ENCODE results near the gene CALN1.
"Not testable (repeated sequence)": the region's sequence is repeated elsewhere in the genome, so short reads cannot be mapped to it uniquely, and the experiment has no call there.

CALN1 gene

DNA sequence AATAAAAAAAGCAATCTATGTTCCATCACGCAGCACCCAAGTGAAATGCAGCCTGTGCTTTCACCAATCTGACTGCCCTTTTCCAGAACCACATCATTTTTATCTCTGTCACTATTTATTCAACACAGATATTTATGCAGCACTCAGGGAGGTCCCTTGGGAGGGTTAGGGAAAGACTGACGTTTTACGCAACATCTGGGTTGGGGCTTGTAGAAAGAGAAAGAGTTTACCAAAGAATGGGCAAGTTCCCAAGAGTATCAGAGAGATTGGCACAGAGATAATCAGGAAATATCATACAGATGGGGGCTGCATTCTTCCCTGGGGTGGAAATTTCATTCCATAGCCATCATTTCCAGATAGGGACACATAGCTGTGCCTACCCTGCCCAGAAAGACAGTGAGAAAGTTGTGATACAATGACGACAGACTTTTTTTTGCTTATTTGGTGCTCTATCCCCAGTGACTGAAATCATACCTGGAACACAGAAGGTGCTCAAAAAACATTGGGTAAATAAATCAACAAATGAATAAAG, 474.2 kb downstream of the CALN1 start:
- no peak for DNase-seq

GRCh38 chr7:71935674-71936073, 476.5 kb downstream of the CALN1 start:
- DNase-seq = no peak

GRCh38 chr7:71933426-71933825, 478.7 kb downstream of the CALN1 start:
- no peak for DNase-seq

GRCh38 chr7:71925663-71926062, 486.5 kb downstream of the CALN1 start:
- DNase-seq = no peak

DNA sequence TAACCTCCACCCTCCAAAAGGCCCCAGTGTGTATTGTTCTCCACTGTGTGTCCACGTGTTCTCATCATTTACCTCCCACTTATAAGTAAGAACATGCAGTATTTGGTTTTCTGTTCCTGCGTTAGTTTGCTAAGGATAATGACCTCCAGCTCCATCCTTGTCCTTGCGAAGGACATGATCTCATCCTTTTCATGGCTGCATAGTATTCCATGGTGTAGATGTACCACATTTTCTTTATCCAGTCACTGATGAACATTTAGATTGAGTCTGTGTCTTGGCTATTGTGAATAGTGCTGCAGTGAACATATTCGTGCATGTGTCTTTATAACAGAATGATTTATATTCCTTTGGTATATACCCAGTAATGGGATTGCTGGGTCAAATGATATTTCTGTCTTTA, 497.9 kb downstream of the CALN1 start:
- DNase-seq = not testable (repeated sequence)

GRCh38 chr7:71912476-71912875, 499.7 kb downstream of the CALN1 start:
- no peak for DNase-seq

GRCh38 chr7:71911051-71911450, 501.1 kb downstream of the CALN1 start:
- no peak for DNase-seq

DNA sequence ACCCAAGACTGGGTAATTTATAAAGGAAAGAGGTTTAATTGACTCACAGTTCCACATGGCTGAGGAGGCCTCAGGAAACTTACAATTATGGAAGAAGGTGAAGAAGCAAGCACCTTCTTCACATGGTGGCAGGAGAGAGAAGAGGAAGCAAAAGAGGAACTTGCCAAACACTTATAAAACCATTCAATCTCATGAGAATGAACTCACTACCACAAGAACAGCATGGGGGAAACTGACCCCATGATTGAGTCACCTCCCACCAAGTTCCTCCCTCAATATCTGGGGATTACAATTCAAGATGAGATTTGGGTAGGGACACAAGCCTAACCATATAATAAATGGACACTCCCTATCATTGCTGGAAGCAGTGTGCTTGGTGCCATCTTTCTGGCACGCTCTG, 506.3 kb downstream of the CALN1 start:
- DNase-seq = no peak

- no peak for DNase-seq
These were observed 507.7 kb downstream of the CALN1 start for GRCh38 chr7:71904484-71904883.

GRCh38 chr7:71900556-71900955, 511.6 kb downstream of the CALN1 start:
- DNase-seq = no peak

DNA sequence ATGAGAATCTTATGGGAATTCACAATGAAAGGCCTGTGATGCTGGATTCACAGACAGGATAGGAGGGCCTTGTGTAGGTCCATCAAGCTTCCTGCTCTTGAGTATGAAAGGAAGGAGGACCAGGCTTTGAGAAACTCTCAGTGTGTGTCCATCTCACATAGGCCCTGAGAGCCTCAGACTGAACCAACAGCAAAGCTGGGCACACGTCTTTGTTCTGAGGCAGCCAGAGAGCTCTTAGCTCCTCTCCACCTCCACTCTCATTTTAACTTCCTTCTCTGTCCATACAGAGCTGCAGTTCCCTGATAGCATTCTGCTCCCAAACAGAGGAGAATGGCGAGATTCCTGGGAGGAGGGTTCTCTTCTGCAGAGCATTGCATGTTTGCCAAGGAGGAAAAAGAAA, 515.6 kb downstream of the CALN1 start:
- DNase-seq = no peak

DNA sequence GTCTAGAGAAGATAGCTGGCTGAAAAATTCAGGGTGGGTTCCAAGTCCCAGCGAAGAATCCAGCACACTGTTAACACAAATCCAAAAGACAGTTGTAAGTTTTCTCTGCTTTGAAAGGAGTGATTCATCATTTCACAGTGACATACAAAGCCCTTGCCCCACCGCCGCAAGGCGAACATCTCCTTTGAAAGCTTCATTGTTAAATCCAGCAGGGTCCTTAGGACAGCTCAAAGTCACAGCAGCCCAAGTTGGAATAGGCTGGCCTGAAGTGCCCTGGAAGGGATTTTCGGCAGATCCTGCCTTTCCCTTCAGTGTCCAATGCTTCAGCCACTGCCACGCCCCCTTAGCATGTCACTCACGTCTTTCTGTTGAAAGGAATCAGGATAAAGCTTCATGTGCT, 526.1 kb downstream of the CALN1 start:
- DNase-seq = no peak

DNA sequence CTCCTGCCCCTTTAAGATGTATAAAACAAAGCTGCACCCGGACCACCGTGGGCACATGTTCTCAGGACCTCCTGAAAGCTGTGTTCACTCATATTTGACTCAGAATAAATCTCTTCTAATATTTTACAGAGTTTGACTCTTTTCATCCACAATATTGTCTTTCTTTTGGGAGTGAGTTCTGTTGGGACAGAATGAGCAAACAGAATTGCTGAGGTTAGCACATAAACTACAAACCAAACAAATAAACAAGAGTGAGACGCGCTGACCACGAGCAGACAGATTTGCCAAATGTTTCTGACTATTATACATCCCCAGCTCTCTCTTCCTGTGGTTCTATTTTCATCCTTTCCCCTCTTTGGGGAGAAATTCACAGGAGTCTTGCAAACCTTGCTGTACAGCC, 526.7 kb downstream of the CALN1 start:
- no peak for DNase-seq

GRCh38 chr7:71883415-71883814, 528.7 kb downstream of the CALN1 start:
- no peak for DNase-seq

DNA sequence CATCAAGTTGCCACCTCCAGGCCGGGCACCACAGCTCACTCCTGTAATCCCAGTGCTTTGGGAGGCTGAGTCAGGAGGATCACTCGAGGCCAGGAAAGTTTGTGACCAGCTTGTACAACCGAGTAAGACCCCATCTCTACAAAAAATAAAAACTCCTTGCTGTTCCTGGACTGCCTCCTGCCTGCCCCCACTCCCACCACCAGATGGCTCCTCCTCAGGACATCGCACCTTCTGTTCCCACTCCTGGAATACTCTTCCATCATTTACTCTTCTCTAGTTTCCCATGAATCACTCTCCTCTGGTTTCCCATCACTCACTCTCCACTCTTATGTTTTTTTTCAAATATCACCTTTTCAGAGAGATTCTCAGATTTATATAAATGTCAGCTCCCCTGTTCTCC, 540.7 kb downstream of the CALN1 start:
- DNase-seq = no peak

GRCh38 chr7:71870812-71871211, 541.3 kb downstream of the CALN1 start:
- DNase-seq = no peak

DNA sequence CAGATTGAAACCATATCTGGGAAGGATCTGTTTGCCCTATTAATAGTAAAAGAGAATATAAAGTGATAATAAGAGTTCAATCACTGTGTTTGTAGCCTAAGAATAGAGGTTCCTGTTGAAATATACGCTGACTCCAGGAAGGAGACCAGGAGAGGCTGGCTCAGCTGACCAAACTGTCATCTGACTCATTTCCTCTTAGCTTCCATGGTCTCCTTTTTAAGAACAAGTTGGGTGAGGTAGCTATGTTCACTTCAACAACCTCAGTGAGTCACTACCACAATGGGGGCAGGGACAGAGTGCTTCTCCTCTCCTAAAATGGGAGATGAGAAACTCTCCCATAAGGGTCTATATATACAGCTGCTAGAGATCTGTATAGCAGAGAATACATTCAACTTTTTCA, 543.3 kb downstream of the CALN1 start:
- no peak for DNase-seq

DNA sequence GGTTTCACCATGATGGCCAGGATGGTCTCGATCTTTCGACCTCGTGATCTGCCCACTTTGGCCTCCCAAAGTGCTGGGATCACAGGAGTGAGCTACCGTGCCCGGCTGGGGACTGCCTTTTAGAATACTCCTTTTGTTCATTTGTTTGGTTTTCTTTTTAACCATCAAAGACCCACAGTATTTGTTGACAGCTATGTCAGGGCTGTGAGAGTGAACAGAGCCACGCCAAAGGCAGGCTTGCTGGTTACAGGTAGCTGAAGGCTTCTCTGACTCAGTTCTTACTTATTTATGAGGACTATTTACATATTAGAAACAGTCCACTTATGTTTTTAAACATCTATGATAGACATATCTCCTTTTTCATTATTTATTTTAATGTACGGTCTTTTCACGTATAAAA, 544.5 kb downstream of the CALN1 start:
- no peak for DNase-seq

DNA sequence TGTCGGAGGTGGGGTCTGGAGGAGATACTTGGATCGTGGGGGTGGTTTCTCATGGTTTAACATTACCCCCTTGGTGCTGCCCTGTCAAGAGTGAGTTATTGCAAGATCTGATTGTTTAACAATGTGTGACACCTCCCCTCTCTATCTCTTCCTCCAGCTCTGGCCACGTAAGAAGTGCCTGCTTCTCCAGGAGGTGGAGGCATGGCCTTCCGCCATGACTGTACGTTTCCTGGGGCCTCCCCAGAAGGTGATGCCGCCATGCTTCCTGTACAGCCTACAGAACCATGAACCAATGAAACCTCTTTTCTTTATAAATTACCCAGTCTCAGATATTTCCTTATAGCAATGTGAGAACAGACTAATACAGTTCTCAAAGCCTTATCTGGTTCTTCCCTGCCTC, 547.0 kb downstream of the CALN1 start:
- no peak for DNase-seq

DNA sequence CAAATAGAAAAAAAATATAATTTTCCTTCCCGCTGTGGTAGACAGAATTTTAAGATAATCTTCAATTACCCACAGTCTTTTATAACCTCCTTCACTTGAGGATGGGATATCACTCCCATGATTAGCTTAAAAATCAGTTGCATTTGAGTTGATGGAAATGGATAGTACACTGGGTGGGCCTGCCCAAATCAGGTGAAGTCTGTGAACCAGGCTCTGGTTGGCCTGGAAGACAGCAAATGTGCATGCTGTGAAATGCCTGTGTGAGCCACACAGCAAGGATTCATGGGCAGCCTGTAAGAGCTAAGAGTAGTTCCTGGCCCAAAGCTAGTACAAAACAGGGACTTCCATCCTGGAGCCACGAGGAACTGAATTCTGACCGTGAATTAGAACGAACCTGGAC, 548.0 kb downstream of the CALN1 start:
- no peak for DNase-seq

DNA sequence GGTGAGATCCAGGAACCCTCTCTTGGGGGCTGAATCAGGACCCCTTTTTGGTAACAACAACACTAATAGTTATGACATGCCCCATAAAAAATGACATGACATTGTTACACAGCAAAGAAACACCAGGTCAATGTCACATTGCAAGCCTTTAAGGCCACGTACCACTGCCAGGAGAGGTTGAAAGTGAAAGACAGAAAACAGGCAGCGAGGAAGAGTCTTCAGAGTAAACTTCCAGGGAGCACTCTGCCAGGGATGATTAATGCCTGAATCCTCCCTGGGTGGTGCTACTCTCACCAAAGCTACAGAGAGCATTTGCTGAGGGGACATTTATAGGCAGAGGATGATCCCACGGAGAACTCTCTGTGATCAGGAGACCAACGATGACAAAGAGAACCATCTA, 551.6 kb downstream of the CALN1 start:
- DNase-seq = no peak

DNA sequence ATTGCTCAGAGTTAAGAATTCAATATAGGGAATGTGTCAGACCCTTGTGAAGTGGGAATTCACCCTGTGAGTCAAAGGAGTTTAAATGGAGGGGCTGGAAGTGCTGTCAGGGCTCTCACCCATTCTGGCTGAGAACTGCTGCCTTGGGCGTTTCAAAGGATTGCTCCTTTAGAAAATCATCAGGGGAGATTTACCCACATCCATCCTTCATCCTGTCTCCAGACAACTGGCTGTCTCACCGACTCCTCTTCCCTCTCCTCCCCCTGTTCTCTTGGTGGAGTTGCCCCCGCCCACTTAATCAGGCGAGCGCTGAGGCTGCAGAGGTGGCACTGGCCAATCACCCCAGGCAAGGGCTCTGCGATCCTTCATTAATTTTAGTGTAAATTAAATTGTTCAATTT, 554.8 kb downstream of the CALN1 start:
- no peak for DNase-seq

DNA sequence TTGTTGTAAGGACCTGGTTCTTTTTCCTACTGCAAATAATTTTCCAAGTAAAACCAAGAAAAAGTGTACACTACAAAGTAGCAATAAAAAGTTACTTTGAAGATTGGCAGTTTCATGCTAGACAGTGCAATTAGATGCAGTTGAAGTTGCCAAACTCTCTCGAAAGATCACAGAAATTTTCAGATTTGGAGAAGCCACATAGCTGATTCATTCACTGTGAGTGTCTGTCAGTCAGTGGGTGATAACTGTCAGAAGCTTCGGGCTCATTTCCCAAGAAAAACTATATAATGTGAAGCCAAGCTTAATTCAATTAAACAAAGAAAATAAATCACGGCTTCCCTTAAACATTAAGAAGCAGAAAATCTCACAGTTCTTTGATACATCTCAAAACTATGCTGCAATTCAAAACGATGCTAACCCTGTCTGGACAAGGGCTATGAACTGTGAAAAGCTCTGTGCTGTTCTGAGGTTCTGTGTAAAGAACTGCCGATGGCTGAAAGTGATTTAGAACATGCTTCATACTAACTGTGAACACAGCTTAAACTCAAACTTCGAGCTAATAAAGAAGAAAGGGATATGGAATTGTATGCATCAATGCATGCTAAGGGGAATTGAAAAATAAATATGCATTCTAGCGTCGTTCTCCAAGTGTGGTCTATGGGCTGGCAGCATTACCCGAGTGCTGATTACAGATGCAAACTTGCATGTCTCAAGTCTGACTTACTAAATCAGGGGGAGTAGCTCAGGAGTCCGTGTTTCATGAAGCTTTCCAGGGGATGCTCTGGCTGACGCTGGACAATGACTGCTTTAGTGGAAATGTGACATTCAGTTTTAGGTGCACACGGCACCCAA, 557.4 kb downstream of the CALN1 start:
- DNase-seq = no peak

DNA sequence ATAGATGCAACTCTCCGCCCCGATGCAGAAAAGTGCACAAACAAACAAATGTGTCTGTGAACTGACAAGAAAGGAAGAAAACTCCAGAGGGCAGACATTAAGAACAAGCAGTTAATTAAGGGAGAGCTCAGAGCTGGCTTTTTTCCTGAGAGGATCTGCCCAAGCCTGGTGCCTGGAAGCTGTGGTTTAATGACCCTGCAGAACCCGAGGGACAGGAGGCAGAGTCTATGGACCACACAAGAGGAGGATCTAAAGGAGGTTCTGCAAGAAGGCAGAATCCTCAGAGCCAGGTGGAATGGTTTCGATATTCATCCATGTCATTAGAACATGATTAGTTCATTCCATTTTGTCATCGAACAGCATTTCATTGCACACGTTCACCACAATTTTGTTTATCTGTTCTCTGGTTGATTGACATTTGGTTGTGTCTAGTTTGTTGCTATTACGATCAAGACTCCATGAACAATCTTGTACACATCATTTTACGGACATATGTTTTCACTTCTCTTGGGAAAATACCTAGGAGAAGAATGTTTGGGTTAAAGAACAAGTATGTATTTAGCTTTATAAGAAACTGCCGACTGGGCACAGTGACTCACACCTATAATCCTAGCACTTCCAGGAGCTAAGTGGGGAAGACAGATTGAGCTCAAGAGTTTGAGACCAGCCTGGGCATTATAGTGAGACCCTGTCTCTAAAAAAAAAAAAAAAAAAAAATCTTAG, 560.2 kb downstream of the CALN1 start:
- no peak for DNase-seq
